ENCODE measurements around the gene DSE.

- TF ChIP-seq CTCF (IDR thresholded peaks at IDR 0.05) (no peak), POLR2A (IDR thresholded peaks at IDR 0.05) (no peak), EP300 (IDR thresholded peaks at IDR 0.05) (no peak)
Observed at GRCh38 chr6:116482780-116483179, 112.0 kb downstream of the DSE start.
